ENCODE measurements around the gene CENPU. TPM values are rescaled to one million over a fixed set of nuclear protein-coding genes. Genes with fewer than 3 reads are reported as not detected.

Gene CENPU
- total RNA-seq, 2 experiments from 2014 or later, result 71.9 to 74.7 TPM

DNA sequence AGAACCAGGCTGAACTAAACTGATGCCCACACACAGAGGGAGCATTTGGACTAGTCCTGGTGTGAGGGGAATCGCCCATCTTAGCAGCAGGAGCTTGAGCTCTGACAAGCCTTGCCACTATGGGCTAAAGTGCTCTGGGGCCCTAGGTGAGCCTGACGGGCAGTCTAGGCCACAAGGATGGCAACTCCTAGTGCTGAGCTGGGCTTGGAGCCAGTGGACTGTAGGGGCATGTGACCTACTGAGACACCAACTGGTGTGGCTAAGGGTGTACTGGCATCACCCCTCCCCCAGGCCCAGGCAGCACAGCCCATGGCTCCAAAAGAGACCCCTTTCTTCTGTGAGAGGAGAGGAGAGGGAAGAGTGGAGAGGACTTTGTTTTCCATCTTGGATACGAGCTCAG, 14.5 kb downstream of the CENPU start:
- DNase-seq (no peak), ATAC-seq (no peak)
- CTCF ChIA-PET, result no interaction called here
- H3K4me1 Mint-ChIP-seq, result peaks cover 27% of the 10 kb centered on the region
- H3K27me3 Mint-ChIP-seq, result no peaks in the 10 kb centered on the region
- no peak overlapping the region for H3K27ac Mint-ChIP-seq
- H3K9me3 Mint-ChIP-seq (ENCODE audit: low read depth), result no peaks in the 10 kb centered on the region
- H3K36me3 Mint-ChIP-seq, result peaks cover 72% of the 10 kb centered on the region
- no peak overlapping the region for H3K4me3 Mint-ChIP-seq

- H3K27me3 Mint-ChIP-seq, result no peaks in the 10 kb centered on the region
- no peak overlapping the region for H3K4me3 Mint-ChIP-seq
- H3K9me3 Mint-ChIP-seq (ENCODE audit: low read depth), result no peaks in the 10 kb centered on the region
- peaks cover 11% of the 10 kb centered on the region for H3K4me1 Mint-ChIP-seq
- H3K36me3 Mint-ChIP-seq, result peaks cover 64% of the 10 kb centered on the region
- ATAC-seq (no peak), DNase-seq (no peak)
- CTCF ChIA-PET, result interaction anchor here (0.9 kb wide), 1 partner anchor 9 kb away, joined by 3 read pairs; no protein-coding TSS in a partner anchor
- no peak overlapping the region for H3K27ac Mint-ChIP-seq
These were observed 18.4 kb downstream of the CENPU start for GRCh38 chr4:184715526-184715925.

- no peak for DNase-seq
- Mint-ChIP-seq H3K4me3 (no peak overlapping the region), H3K9me3 (ENCODE audit: low read depth) (no peaks in the 10 kb centered on the region), H3K4me1 (peaks cover 7% of the 10 kb centered on the region), H3K27ac (no peak overlapping the region), H3K27me3 (no peaks in the 10 kb centered on the region), H3K36me3 (peaks cover 68% of the 10 kb centered on the region)
- ATAC-seq, result no peak
- CTCF ChIA-PET, result no interaction called here
These were observed 20.0 kb downstream of the CENPU start for GRCh38 chr4:184713887-184714286.

DNA sequence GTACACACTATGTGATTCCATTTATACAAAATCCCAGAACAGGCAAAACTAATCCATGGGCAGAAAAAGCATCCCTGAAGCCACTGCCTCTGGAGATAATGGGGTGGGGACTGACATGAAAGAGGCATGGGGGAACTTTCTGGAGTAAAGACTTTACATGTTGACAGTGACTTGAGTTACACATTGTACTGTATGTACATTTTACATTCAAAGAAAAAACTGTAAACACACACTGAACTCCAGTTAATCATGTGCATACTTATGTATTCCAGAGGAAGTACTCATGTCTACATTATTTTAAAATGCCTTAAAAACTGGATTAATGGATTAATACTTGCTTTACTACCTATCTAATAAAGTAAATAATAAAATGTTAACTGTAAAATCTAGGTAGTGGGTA, 21.6 kb downstream of the CENPU start:
- ATAC-seq (no peak), DNase-seq (no peak)
- Mint-ChIP-seq H3K27ac (no peak overlapping the region), H3K4me3 (no peak overlapping the region), H3K9me3 (ENCODE audit: low read depth) (no peaks in the 10 kb centered on the region), H3K36me3 (peaks cover 70% of the 10 kb centered on the region), H3K4me1 (peaks cover 4% of the 10 kb centered on the region), H3K27me3 (no peaks in the 10 kb centered on the region)
- CTCF ChIA-PET, result no interaction called here

- Mint-ChIP-seq H3K4me1 (peaks cover 32% of the 10 kb centered on the region), H3K9me3 (ENCODE audit: low read depth) (no peaks in the 10 kb centered on the region), H3K4me3 (no peak overlapping the region), H3K27ac (peak overlapping the region; percentile 82), H3K36me3 (peaks cover 84% of the 10 kb centered on the region), H3K27me3 (no peaks in the 10 kb centered on the region)
- DNase-seq, result no peak
- peak; percentile 18 for ATAC-seq
- CTCF ChIA-PET, result interaction anchor here (1.1 kb wide), 1 partner anchor 9 kb away, joined by 3 read pairs; no protein-coding TSS in a partner anchor
These were observed 27.4 kb downstream of the CENPU start for GRCh38 chr4:184706453-184706852.

- CTCF ChIA-PET, result interaction anchor here (1.0 kb wide), 1 partner anchor 47 kb away, joined by 3 read pairs; no protein-coding TSS in a partner anchor
These were observed 28.2 kb downstream of the CENPU start for GRCh38 chr4:184705692-184706091.

GRCh38 chr4:184702114-184702513, 31.8 kb downstream of the CENPU start:
- Mint-ChIP-seq H3K27ac (no peak overlapping the region), H3K36me3 (peaks cover 72% of the 10 kb centered on the region), H3K27me3 (no peaks in the 10 kb centered on the region), H3K4me1 (peaks cover 26% of the 10 kb centered on the region), H3K4me3 (no peak overlapping the region), H3K9me3 (ENCODE audit: low read depth) (no peaks in the 10 kb centered on the region)
- DNase-seq (no peak), ATAC-seq (no peak)
- CTCF ChIA-PET, result no interaction called here

More at GRCh38 chr4:184705692-184706091, 28.2 kb downstream of the CENPU start:
- peaks cover 32% of the 10 kb centered on the region for H3K4me1 Mint-ChIP-seq
- no peak for DNase-seq
- no peaks in the 10 kb centered on the region for H3K9me3 Mint-ChIP-seq (ENCODE audit: low read depth)
- ATAC-seq, result peak; percentile 73
- peaks cover 82% of the 10 kb centered on the region for H3K36me3 Mint-ChIP-seq
- peak overlapping the region; percentile 89 for H3K27ac Mint-ChIP-seq
- no peaks in the 10 kb centered on the region for H3K27me3 Mint-ChIP-seq
- peak overlapping the region; percentile 58 for H3K4me3 Mint-ChIP-seq

DNA sequence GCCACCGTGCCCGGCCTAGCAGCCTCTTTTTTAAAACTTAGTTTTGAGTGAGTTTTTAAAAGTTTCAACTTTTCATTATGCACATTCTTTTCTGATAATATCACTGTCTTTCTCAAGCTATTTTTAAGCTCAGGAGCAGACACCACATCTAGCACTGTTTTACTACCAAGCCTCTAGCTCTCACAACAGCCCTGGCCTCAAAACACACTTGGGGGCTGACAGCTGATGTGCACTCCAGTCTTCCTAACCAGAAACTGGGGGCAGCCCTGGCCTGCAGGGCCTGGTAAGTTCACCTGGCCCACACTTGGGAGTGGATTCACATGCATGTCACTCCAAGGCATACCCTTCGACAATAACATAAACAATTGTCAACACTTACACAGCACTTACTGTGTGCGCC, 34.0 kb downstream of the CENPU start:
- CTCF ChIA-PET, result no interaction called here
- no peaks in the 10 kb centered on the region for H3K27me3 Mint-ChIP-seq
- DNase-seq (no peak), ATAC-seq (no peak)
- peak overlapping the region; percentile 36 for H3K27ac Mint-ChIP-seq
- H3K36me3 Mint-ChIP-seq, result peaks cover 70% of the 10 kb centered on the region
- no peaks in the 10 kb centered on the region for H3K9me3 Mint-ChIP-seq (ENCODE audit: low read depth)
- no peak overlapping the region for H3K4me3 Mint-ChIP-seq
- peaks cover 6% of the 10 kb centered on the region for H3K4me1 Mint-ChIP-seq

- H3K36me3 Mint-ChIP-seq, result peaks cover 65% of the 10 kb centered on the region
- H3K9me3 Mint-ChIP-seq (ENCODE audit: low read depth), result no peaks in the 10 kb centered on the region
- H3K4me3 Mint-ChIP-seq, result no peak overlapping the region
- DNase-seq (no peak), ATAC-seq (no peak)
- no peaks in the 10 kb centered on the region for H3K27me3 Mint-ChIP-seq
- CTCF ChIA-PET, result no interaction called here
- no peak overlapping the region for H3K27ac Mint-ChIP-seq
- no peaks in the 10 kb centered on the region for H3K4me1 Mint-ChIP-seq
These were observed 35.9 kb downstream of the CENPU start for GRCh38 chr4:184697956-184698355.

DNA sequence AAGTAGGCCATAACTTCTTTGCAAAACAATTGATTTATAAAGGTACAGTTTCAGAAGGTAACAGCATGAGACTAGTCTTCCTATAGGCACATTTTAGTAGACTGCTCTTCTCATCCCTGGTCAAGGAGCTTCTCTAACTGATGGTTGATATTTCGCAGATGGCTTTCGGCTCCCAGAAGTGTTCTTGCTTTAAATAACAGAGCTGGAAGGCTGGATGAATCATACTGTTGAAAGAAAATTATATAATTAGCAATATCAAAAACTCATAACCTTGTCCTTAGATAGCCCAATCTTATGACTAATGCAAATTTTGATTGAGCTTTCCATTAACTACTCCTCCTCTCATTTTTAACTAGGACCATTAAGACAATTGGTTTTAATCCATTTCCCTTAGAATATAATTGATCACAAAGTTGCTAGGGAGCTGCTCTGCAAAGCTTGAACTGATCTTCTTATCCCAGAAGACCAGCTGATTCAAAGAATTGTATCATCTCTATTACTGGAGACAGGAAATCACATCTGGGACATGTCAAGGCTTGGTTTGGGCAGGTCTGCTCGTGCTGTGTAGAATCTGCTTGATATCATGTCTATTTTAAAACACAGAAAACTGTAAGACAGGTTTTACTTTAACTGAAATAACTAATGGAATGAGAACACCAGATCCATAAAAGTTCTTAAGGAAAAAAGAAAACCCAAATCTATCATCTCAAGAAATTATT, 38.6 kb downstream of the CENPU start:
- H3K27ac Mint-ChIP-seq, result peak overlapping the region; percentile 54
- CTCF ChIA-PET, result interaction anchor here (2.0 kb wide), 1 partner anchor 28 kb away, joined by 5 read pairs; no protein-coding TSS in a partner anchor
- no peaks in the 10 kb centered on the region for H3K9me3 Mint-ChIP-seq (ENCODE audit: low read depth)
- no peak overlapping the region for H3K4me3 Mint-ChIP-seq
- H3K4me1 Mint-ChIP-seq, result no peaks in the 10 kb centered on the region
- no peaks in the 10 kb centered on the region for H3K27me3 Mint-ChIP-seq
- DNase-seq (no peak), ATAC-seq (no peak)
- peaks cover 63% of the 10 kb centered on the region for H3K36me3 Mint-ChIP-seq

DNA sequence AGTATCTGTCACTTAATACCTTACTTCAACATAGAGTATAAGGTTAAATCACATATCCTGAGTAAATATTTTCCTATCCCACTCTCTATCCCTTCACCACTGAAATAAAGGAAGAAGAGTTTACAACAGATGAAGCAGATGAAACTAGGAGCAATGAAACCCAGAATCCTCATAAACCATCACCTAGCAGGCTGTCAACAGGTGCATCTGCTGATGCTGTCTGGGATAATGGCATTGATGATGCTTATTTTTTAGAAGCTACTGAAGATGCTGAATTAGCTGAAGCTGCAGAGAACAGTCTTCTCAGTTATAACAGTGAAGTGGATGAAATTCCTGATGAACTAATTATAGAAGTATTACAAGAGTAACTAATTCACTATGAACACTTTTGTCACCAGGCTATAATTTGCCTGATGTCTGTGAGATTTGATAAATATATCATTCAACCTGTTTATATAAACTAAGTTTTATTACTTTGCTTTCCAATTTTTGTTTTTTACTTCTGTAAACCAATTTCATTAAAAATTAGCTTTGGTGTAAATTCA, 39.4 kb downstream of the CENPU start:
- DNase-seq, result no peak

GRCh38 chr4:184693056-184693455, 40.8 kb downstream of the CENPU start:
- Mint-ChIP-seq H3K36me3 (peaks cover 59% of the 10 kb centered on the region), H3K4me3 (no peak overlapping the region), H3K27me3 (no peaks in the 10 kb centered on the region), H3K27ac (no peak overlapping the region), H3K4me1 (peaks cover 7% of the 10 kb centered on the region), H3K9me3 (ENCODE audit: low read depth) (no peaks in the 10 kb centered on the region)
- CTCF ChIA-PET, result interaction anchor here (0.6 kb wide), 1 partner anchor 430 kb away, joined by 3 read pairs; no protein-coding TSS in a partner anchor
- DNase-seq (no peak), ATAC-seq (no peak)

More for the DNA sequence above, 39.4 kb downstream of the CENPU start:
- CTCF ChIA-PET, result interaction anchor here (2.0 kb wide), 1 partner anchor 28 kb away, joined by 5 read pairs; no protein-coding TSS in a partner anchor
- no peaks in the 10 kb centered on the region for H3K27me3 Mint-ChIP-seq
- no peaks in the 10 kb centered on the region for H3K4me1 Mint-ChIP-seq
- no peak overlapping the region for H3K27ac Mint-ChIP-seq
- H3K9me3 Mint-ChIP-seq (ENCODE audit: low read depth), result no peaks in the 10 kb centered on the region
- H3K4me3 Mint-ChIP-seq, result no peak overlapping the region
- H3K36me3 Mint-ChIP-seq, result peaks cover 61% of the 10 kb centered on the region
- ATAC-seq, result no peak

- CTCF ChIA-PET, result no interaction called here
- DNase-seq, result no peak
- Mint-ChIP-seq H3K36me3 (peaks cover 39% of the 10 kb centered on the region), H3K27ac (no peak overlapping the region), H3K27me3 (no peaks in the 10 kb centered on the region), H3K4me3 (no peak overlapping the region), H3K9me3 (ENCODE audit: low read depth) (no peaks in the 10 kb centered on the region), H3K4me1 (peaks cover 15% of the 10 kb centered on the region)
- ATAC-seq, result no peak
These were observed 44.2 kb downstream of the CENPU start for GRCh38 chr4:184689681-184690080.

DNA sequence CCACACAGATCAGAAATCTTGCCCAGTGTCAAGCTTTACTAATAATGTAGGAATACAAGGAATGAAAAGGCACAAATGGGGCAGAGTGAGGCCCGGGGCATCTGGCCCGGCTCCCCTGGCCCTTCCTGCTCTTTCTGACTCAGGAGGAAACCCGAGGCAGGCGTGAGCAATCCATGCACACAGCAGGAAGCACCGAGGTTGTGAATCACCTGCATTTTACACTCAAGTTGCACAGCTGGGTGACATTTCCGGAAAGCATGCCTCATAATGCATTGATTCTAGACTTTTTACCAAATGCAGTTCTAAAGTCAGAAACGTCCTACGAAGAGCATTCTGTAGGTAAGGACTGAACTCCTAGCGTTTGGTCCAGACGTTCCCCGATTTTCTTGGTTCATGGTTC, 45.4 kb downstream of the CENPU start:
- H3K27ac Mint-ChIP-seq, result no peak overlapping the region
- CTCF ChIA-PET, result no interaction called here
- ATAC-seq (no peak), DNase-seq (no peak)
- no peaks in the 10 kb centered on the region for H3K9me3 Mint-ChIP-seq (ENCODE audit: low read depth)
- peaks cover 32% of the 10 kb centered on the region for H3K36me3 Mint-ChIP-seq
- no peaks in the 10 kb centered on the region for H3K27me3 Mint-ChIP-seq
- H3K4me1 Mint-ChIP-seq, result peaks cover 18% of the 10 kb centered on the region
- H3K4me3 Mint-ChIP-seq, result no peak overlapping the region
